Gastroesophageal sphincter (tissue), 3 donors: Measurements from ENCODE around the gene SCAF8.
"Not testable (repeated sequence)": the region's sequence is repeated elsewhere in the genome, so short reads cannot be mapped to it uniquely, and the experiment has no call there.

ENCODE experiments used
- CTCF ChIP-seq, 4 experiments: fragments of 200-600 bp in 2 of 4; fragments of 450-650 bp in 2 of 4; sonication (generic) in 1 of 4; IDR thresholded peaks; one replicate each; pipeline ENCODE4 v1.5.1; 2017 to 2019; ENCODE audit warnings: antibody characterized with exemption in 4 of 4, mild to moderate bottlenecking in 2 of 4, moderate library complexity in 2 of 4
- EP300 ChIP-seq: sonication (generic); formaldehyde crosslinking; IDR thresholded peaks from one replicate; pipeline ENCODE4 v1.6.1; 2017; ENCODE audit warnings: antibody characterized with exemption, mild to moderate bottlenecking
- POLR2A ChIP-seq, 2 donors: fragments of 450-650 bp; IDR thresholded peaks; one replicate each; pipeline ENCODE4 v1.6.1; 2017; ENCODE audit warnings: antibody characterized with exemption in 2 of 2, mild to moderate bottlenecking in 2 of 2, moderate library complexity in 1 of 2

- not testable (repeated sequence) for TF ChIP-seq EP300; CTCF (IDR thresholded peaks at IDR 0.05); POLR2A (IDR thresholded peaks at IDR 0.05)
These were observed 45.9 kb downstream of the SCAF8 start for GRCh38 chr6:154779157-154779556.
